Neural progenitor cell (in vitro differentiated cells): ENCODE data around the gene POC1A. TPM values are rescaled to one million over a fixed set of nuclear protein-coding genes. Genes with fewer than 3 reads are reported as not detected.

Experiments
- DNase-seq: peaks from one replicate; pipeline ENCODE4 v3.0.0-alpha.2; 2016; ENCODE audit warnings: low spot score
- H2AFZ ChIP-seq: fragments of 200-600 bp; sonication (generic); replicated peaks from 2 replicates; pipeline ENCODE4 v1.6.1; 2016; ENCODE audit warnings: antibody characterized with exemption
- H3F3A ChIP-seq: fragments of 200-600 bp; sonication (generic); 2 replicates; pipeline ENCODE4 v1.6.1; 2016; ENCODE audit warnings: antibody characterized with exemption, low read depth
- H3K27ac ChIP-seq: fragments of 200-600 bp; sonication (generic); 2 replicates; pipeline ENCODE4 v1.5.1; 2016; ENCODE audit warnings: mild to moderate bottlenecking
- H3K27me3 ChIP-seq: fragments of 200-600 bp; sonication (generic); 2 replicates; pipeline ENCODE4 v1.6.1; 2016; ENCODE audit warnings: mild to moderate bottlenecking, moderate library complexity
- H3K36me3 ChIP-seq: fragments of 200-600 bp; sonication (generic); 2 replicates; pipeline ENCODE4 v1.5.1; 2016
- H3K4me1 ChIP-seq: fragments of 200-600 bp; sonication (generic); 2 replicates; pipeline ENCODE4 v1.6.1; 2016; ENCODE audit warnings: mixed run types
- H3K4me2 ChIP-seq: fragments of 200-600 bp; sonication (generic); 2 replicates; pipeline ENCODE4 v1.6.1; 2016
- H3K4me3 ChIP-seq: fragments of 200-600 bp; sonication (generic); 2 replicates; pipeline ENCODE4 v1.5.1; 2016
- H3K79me2 ChIP-seq: fragments of 200-600 bp; sonication (generic); 2 replicates; pipeline ENCODE4 v1.6.1; 2016; ENCODE audit warnings: low read depth
- H3K9ac ChIP-seq: fragments of 200-600 bp; sonication (generic); 2 replicates; pipeline ENCODE4 v1.6.1; 2016
- H3K9me3 ChIP-seq: fragments of 200-600 bp; sonication (generic); 2 replicates; pipeline ENCODE4 v1.5.1; 2016; ENCODE audit warnings: low read depth
- H4K20me1 ChIP-seq: fragments of 200-600 bp; sonication (generic); 2 replicates; pipeline ENCODE4 v1.6.1; 2016; ENCODE audit warnings: low read depth
- H3K27ac Mint-ChIP-seq: 3 replicates; pipeline ENCODE4 v1.8.0; 2021; ENCODE audit warnings: mixed read lengths
- H3K27me3 Mint-ChIP-seq: 2 replicates; pipeline ENCODE4 v1.8.0; 2022; ENCODE audit warnings: low read depth, mild to moderate bottlenecking, inconsistent platforms, moderate library complexity, mixed read lengths; ENCODE audit not compliant: insufficient read depth
- H3K36me3 Mint-ChIP-seq: 3 replicates; pipeline ENCODE4 v1.8.0; 2021; ENCODE audit warnings: mixed read lengths
- H3K4me1 Mint-ChIP-seq: 3 replicates; pipeline ENCODE4 v1.8.0; 2021; ENCODE audit warnings: mixed read lengths
- H3K4me3 Mint-ChIP-seq: 3 replicates; pipeline ENCODE4 v1.8.0; 2021; ENCODE audit warnings: mild to moderate bottlenecking, moderate library complexity, mixed read lengths
- H3K9me3 Mint-ChIP-seq: 3 replicates; pipeline ENCODE4 v1.8.0; 2020; ENCODE audit warnings: mixed read lengths
- CTCF ChIP-seq: fragments of 200-600 bp; sonication (generic); IDR thresholded peaks from 2 replicates; pipeline ENCODE4 v1.5.1; 2017; ENCODE audit warnings: antibody characterized with exemption, mild to moderate bottlenecking
- EZH2 ChIP-seq: fragments of 200-600 bp; sonication (generic); IDR thresholded peaks from 2 replicates; pipeline ENCODE4 v1.6.1; 2017; ENCODE audit warnings: antibody characterized with exemption, mild to moderate bottlenecking, moderate library complexity
- EZH2phosphoT487 ChIP-seq: fragments of 200-600 bp; sonication (generic); IDR thresholded peaks from 2 replicates; pipeline ENCODE4 v1.6.1; 2017; ENCODE audit warnings: antibody characterized with exemption
- total RNA-seq: library from RNA; depleted of rRNA; stranded (reverse); fragments of >200 nt; gene quantifications from 2 replicates; pipeline ENCODE4 v1.2.3, GENCODE V29; 2015; ENCODE audit warnings: low replicate concordance

The POC1A gene
- total RNA-seq, 1 donor from 2014 or later: 10.3 TPM

- Histone ChIP-seq H3K4me2 (no peak overlapping the region), H3K4me1 (peaks cover 4% of the 10 kb centered on the region), H3F3A (no peaks in the 10 kb centered on the region), H3K36me3 (no peaks in the 10 kb centered on the region), H3K27me3 (no peaks in the 10 kb centered on the region), H3K27ac (no peak overlapping the region), H3K4me3 (no peak overlapping the region), H3K9ac (no peak overlapping the region), H3K79me2 (no peaks in the 10 kb centered on the region), H4K20me1 (no peaks in the 10 kb centered on the region), H2AFZ (no peak overlapping the region), H3K9me3 (no peaks in the 10 kb centered on the region)
- Mint-ChIP-seq H3K4me3 (no peak overlapping the region), H3K36me3 (no peaks in the 10 kb centered on the region), H3K4me1 (peaks cover 13% of the 10 kb centered on the region), H3K27me3 (peaks cover 8% of the 10 kb centered on the region), H3K9me3 (peaks cover 2% of the 10 kb centered on the region), H3K27ac (no peak overlapping the region)
- DNase-seq: no peak
- TF ChIP-seq EZH2phosphoT487 (no peak), CTCF (no peak), EZH2 (no peak)
These were observed 31.6 kb upstream of the POC1A start for GRCh38 chr3:52185837-52186236.

GRCh38 chr3:52185311-52185710 is 31.1 kb upstream of the POC1A start:
- no peak overlapping the region for H3K4me2 ChIP-seq
- Mint-ChIP-seq H3K4me1 (peaks cover 10% of the 10 kb centered on the region), H3K9me3 (peaks cover 2% of the 10 kb centered on the region), H3K27me3 (peaks cover 8% of the 10 kb centered on the region), H3K36me3 (no peaks in the 10 kb centered on the region), H3K4me3 (no peak overlapping the region), H3K27ac (peak overlapping the region; percentile 68)
- no peak overlapping the region for H3K4me3 ChIP-seq
- no peak overlapping the region for H3K9ac ChIP-seq
- no peak for TF ChIP-seq EZH2phosphoT487
- no peak for TF ChIP-seq EZH2
- TF ChIP-seq CTCF: no peak
- H3K9me3 ChIP-seq: no peaks in the 10 kb centered on the region
- no peaks in the 10 kb centered on the region for H3F3A ChIP-seq
- no peak overlapping the region for H3K27ac ChIP-seq
- no peaks in the 10 kb centered on the region for H3K4me1 ChIP-seq
- H3K79me2 ChIP-seq: no peaks in the 10 kb centered on the region
- DNase-seq: no peak
- no peaks in the 10 kb centered on the region for H3K27me3 ChIP-seq
- no peak overlapping the region for H2AFZ ChIP-seq
- no peaks in the 10 kb centered on the region for H4K20me1 ChIP-seq
- no peaks in the 10 kb centered on the region for H3K36me3 ChIP-seq

DNA sequence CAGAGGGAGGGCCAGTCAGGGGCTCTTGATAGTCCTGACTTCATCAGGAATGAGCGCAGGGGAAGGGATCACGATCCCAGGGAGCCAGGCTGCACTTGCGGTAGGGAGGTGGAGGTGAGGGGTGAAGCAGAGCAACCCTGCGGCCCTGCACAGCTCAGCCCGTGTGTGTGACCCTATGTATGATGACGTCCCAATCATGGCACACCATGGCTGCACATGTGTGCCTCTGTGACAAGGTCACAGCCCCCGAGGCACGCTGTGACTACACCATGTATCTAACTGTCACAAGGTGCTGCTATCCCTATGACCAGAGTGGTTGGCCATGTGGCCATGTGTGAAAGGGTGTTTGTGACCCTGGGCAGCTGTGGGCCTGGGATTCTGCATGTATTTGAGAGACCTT is 30.5 kb upstream of the POC1A start:
- Histone ChIP-seq H3K4me3 (no peak overlapping the region), H4K20me1 (no peaks in the 10 kb centered on the region), H3K9ac (no peak overlapping the region), H2AFZ (no peak overlapping the region), H3K27ac (no peak overlapping the region), H3K4me2 (no peak overlapping the region), H3K9me3 (no peaks in the 10 kb centered on the region), H3K79me2 (no peaks in the 10 kb centered on the region), H3K4me1 (no peaks in the 10 kb centered on the region), H3F3A (no peaks in the 10 kb centered on the region), H3K36me3 (no peaks in the 10 kb centered on the region), H3K27me3 (no peaks in the 10 kb centered on the region)
- Mint-ChIP-seq H3K27ac (peak overlapping the region; percentile 74), H3K4me1 (peaks cover 10% of the 10 kb centered on the region), H3K9me3 (peaks cover 2% of the 10 kb centered on the region), H3K27me3 (peaks cover 8% of the 10 kb centered on the region), H3K4me3 (no peak overlapping the region), H3K36me3 (no peaks in the 10 kb centered on the region)
- TF ChIP-seq CTCF: no peak
- TF ChIP-seq EZH2phosphoT487: no peak
- TF ChIP-seq EZH2: no peak
- DNase-seq: no peak
